ENCODE measurements around the gene PA2G4.

The PA2G4 gene

GRCh38 chr12:56120158-56120846 lies 15.9 kb downstream of the PA2G4 start:
- peaks cover 36% of the 10 kb centered on the region for H3F3A ChIP-seq (ENCODE audit: control insufficient read depth, insufficient read depth)
- no peak overlapping the region for H3K27ac ChIP-seq (ENCODE audit: low read depth, low read length)
- TF ChIP-seq, protein P1, sequence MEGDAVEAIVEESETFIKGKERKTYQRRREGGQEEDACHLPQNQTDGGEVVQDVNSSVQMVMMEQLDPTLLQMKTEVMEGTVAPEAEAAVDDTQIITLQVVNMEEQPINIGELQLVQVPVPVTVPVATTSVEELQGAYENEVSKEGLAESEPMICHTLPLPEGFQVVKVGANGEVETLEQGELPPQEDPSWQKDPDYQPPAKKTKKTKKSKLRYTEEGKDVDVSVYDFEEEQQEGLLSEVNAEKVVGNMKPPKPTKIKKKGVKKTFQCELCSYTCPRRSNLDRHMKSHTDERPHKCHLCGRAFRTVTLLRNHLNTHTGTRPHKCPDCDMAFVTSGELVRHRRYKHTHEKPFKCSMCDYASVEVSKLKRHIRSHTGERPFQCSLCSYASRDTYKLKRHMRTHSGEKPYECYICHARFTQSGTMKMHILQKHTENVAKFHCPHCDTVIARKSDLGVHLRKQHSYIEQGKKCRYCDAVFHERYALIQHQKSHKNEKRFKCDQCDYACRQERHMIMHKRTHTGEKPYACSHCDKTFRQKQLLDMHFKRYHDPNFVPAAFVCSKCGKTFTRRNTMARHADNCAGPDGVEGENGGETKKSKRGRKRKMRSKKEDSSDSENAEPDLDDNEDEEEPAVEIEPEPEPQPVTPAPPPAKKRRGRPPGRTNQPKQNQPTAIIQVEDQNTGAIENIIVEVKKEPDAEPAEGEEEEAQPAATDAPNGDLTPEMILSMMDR (IDR thresholded peaks at IDR 0.05; ENCODE audit: low read depth, low read length, poor library complexity, severe bottlenecking): no peak
- TF ChIP-seq EZH2phosphoT487 (IDR thresholded peaks at IDR 0.05; ENCODE audit: borderline replicate concordance, low read length): no peak
- no peaks in the 10 kb centered on the region for H4K20me1 ChIP-seq (ENCODE audit: control insufficient read depth, insufficient read depth, low read depth, low read length)
- H3K9me3 ChIP-seq (ENCODE audit: control insufficient read depth, insufficient read depth, low read length): no peaks in the 10 kb centered on the region
- no peaks in the 10 kb centered on the region for H3K27me3 ChIP-seq (ENCODE audit: control insufficient read depth, low read length)
- peaks cover 37% of the 10 kb centered on the region for H3K4me1 ChIP-seq (ENCODE audit: control insufficient read depth, low read length)
- peak overlapping the region; percentile 99 for H3K4me2 ChIP-seq (ENCODE audit: low read length)
- H3K79me2 ChIP-seq (ENCODE audit: control insufficient read depth, low read length): peaks cover 44% of the 10 kb centered on the region
- H3K36me3 ChIP-seq (ENCODE audit: control insufficient read depth, low read length): peaks cover 42% of the 10 kb centered on the region
- H3K4me3 ChIP-seq (ENCODE audit: low read length): peak overlapping the region; percentile 82
- H3K9me2 ChIP-seq (replicated peaks; ENCODE audit: control insufficient read depth, low read length): no peaks in the 10 kb centered on the region

DNA sequence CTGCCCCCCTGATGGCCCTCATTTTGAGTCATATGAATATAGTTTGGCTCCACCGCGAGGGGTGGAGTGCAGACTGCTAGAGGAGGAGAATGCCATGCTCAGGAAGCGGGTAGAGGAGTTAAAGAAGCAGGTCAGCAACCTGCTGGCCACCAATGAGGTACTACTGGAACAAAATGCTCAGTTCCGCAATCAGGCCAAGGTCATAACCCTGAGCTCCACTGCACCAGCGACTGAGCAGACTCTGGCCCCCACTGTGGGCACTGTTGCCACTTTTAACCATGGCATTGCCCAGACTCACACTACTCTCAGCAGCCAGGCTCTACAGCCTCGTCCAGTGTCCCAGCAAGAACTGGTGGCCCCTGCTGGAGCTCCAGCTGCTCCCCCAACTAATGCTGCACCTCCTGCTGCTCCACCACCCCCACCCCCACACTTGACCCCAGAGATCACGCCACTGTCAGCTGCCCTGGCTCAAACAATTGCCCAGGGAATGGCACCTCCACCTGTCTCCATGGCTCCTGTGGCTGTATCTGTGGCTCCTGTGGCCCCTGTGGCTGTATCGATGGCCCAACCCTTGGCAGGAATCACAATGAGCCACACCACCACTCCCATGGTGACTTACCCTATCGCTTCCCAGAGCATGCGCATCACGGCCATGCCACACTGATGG lies 17.0 kb downstream of the PA2G4 start:
- Histone ChIP-seq H3K4me3 (ENCODE audit: low read length) (no peak overlapping the region), H3K79me2 (ENCODE audit: control insufficient read depth, low read length) (peaks cover 46% of the 10 kb centered on the region), H3F3A (ENCODE audit: control insufficient read depth, insufficient read depth) (peaks cover 35% of the 10 kb centered on the region), H3K4me2 (ENCODE audit: low read length) (no peak overlapping the region), H3K36me3 (ENCODE audit: control insufficient read depth, low read length) (peaks cover 42% of the 10 kb centered on the region), H3K9me2 (replicated peaks; ENCODE audit: control insufficient read depth, low read length) (no peaks in the 10 kb centered on the region), H3K27ac (ENCODE audit: low read depth, low read length) (no peak overlapping the region), H4K20me1 (ENCODE audit: control insufficient read depth, insufficient read depth, low read depth, low read length) (no peaks in the 10 kb centered on the region), H3K4me1 (ENCODE audit: control insufficient read depth, low read length) (peaks cover 45% of the 10 kb centered on the region), H3K9me3 (ENCODE audit: control insufficient read depth, insufficient read depth, low read length) (no peaks in the 10 kb centered on the region), H3K27me3 (ENCODE audit: control insufficient read depth, low read length) (no peaks in the 10 kb centered on the region)
- TF ChIP-seq EZH2phosphoT487 (IDR thresholded peaks at IDR 0.05; ENCODE audit: borderline replicate concordance, low read length): no peak
- TF ChIP-seq, protein P1 (IDR thresholded peaks at IDR 0.05; ENCODE audit: low read depth, low read length, poor library complexity, severe bottlenecking): no peak

GRCh38 chr12:56122637-56123036 lies 18.3 kb downstream of the PA2G4 start:
- H3K4me1 ChIP-seq (ENCODE audit: control insufficient read depth, low read length): peaks cover 58% of the 10 kb centered on the region
- peaks cover 38% of the 10 kb centered on the region for H3F3A ChIP-seq (ENCODE audit: control insufficient read depth, insufficient read depth)
- no peak overlapping the region for H3K27ac ChIP-seq (ENCODE audit: low read depth, low read length)
- no peaks in the 10 kb centered on the region for H3K9me3 ChIP-seq (ENCODE audit: control insufficient read depth, insufficient read depth, low read length)
- peaks cover 38% of the 10 kb centered on the region for H3K79me2 ChIP-seq (ENCODE audit: control insufficient read depth, low read length)
- H3K27me3 ChIP-seq (ENCODE audit: control insufficient read depth, low read length): no peaks in the 10 kb centered on the region
- no peaks in the 10 kb centered on the region for H3K9me2 ChIP-seq (replicated peaks; ENCODE audit: control insufficient read depth, low read length)
- H4K20me1 ChIP-seq (ENCODE audit: control insufficient read depth, insufficient read depth, low read depth, low read length): no peaks in the 10 kb centered on the region
- no peak overlapping the region for H3K4me2 ChIP-seq (ENCODE audit: low read length)
- TF ChIP-seq EZH2phosphoT487 (IDR thresholded peaks at IDR 0.05; ENCODE audit: borderline replicate concordance, low read length): no peak
- TF ChIP-seq, protein P1 (IDR thresholded peaks at IDR 0.05; ENCODE audit: low read depth, low read length, poor library complexity, severe bottlenecking): no peak
- peaks cover 30% of the 10 kb centered on the region for H3K36me3 ChIP-seq (ENCODE audit: control insufficient read depth, low read length)
- H3K4me3 ChIP-seq (ENCODE audit: low read length): no peak overlapping the region
